AG09309 (cell line): ENCODE measurements around the gene GNG11.

ENCODE experiments used
- DNase-seq: peaks from one replicate; pipeline ENCODE4 v3.0.0-alpha.2; 2010; ENCODE audit warnings: low read depth
- H3K4me3 ChIP-seq: 2 replicates; pipeline ENCODE4 v1.5.1; 2011; ENCODE audit warnings: mild to moderate bottlenecking, low read depth, low read length, moderate library complexity; ENCODE audit not compliant: control insufficient read depth
- TF ChIP-seq, protein P1 (sequence below): IDR thresholded peaks from 2 replicates; pipeline ENCODE4 v1.5.1; 2011; ENCODE audit warnings: mild to moderate bottlenecking, low read depth, low read length, inconsistent platforms; ENCODE audit not compliant: insufficient read depth, control insufficient read depth; ENCODE audit errors: missing control alignments

Gene GNG11

DNA sequence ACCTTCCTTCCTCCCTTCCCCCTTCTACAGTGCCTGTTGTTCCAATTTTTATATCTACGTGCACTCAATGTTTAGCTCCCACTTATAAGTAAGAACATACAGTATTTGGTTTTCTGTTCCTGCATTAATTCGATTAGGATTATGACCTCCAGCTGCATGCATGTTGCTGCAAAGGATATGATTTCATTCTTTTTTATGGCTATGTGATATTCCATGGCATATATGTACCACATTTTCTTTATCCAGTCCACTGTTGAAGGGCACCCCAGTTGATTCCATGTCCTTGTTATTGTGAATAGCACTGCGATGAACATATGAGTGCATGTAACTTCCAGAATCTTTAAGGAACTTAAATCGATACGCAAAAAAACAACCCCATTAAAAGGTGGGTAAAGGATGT lies 42.7 kb downstream of the GNG11 start:
- TF ChIP-seq, protein P1, sequence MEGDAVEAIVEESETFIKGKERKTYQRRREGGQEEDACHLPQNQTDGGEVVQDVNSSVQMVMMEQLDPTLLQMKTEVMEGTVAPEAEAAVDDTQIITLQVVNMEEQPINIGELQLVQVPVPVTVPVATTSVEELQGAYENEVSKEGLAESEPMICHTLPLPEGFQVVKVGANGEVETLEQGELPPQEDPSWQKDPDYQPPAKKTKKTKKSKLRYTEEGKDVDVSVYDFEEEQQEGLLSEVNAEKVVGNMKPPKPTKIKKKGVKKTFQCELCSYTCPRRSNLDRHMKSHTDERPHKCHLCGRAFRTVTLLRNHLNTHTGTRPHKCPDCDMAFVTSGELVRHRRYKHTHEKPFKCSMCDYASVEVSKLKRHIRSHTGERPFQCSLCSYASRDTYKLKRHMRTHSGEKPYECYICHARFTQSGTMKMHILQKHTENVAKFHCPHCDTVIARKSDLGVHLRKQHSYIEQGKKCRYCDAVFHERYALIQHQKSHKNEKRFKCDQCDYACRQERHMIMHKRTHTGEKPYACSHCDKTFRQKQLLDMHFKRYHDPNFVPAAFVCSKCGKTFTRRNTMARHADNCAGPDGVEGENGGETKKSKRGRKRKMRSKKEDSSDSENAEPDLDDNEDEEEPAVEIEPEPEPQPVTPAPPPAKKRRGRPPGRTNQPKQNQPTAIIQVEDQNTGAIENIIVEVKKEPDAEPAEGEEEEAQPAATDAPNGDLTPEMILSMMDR: no peak
- H3K4me3 ChIP-seq: no peak overlapping the region
- DNase-seq: no peak

DNA sequence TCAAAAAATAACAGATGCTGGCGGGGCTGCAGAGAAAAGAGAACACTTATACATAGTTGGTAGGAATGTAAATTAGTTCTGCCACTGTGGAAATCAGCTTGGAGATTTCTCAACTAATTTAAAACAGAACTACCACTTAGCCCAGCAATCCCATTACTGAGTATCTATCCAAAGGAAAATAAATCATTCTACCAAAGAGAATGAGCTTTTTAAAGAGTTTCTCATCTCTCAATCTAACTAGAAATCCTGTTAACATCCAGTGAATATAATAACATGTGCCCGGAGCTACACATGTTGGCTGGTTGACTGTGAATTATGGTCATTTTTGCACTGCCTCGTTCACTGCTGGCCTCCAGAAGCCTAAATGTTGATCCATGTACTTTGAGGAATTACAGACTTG lies 43.3 kb downstream of the GNG11 start:
- DNase-seq: no peak
- no peak overlapping the region for H3K4me3 ChIP-seq
- TF ChIP-seq, protein P1: no peak

DNA sequence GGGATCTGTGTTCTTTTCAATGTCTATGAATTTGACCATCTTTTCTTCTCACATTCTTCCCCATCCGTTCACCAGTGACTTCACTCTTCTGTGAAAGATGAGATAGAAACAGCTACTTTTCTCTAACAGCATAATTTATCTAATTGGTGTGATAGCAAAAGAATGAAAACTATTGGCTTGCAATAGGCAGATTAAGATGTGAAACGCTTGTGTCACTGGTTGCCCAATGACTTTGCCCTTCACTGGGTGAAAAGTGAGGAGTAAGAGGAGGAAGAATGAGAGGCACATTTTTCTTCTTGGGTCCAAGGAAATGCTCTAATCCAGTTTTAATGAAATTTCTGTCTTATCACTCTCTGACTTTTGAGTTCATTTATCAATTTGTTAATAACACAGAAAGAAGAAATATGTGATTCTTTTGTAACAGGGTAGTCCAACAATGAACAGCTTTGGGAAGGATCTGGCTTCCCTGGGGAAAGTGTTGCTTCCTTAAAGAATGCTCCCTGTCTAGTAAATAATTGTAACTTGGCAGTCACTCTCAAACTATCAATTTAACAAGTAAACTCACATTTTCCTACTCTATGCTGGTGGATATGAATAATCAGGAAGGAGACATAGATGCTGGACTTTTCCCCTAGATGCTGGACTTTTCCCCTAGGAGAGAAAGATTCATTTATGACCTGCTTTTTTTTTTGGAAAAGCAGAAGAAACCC lies 47.5 kb downstream of the GNG11 start:
- no peak for DNase-seq
- TF ChIP-seq, protein P1: no peak
- H3K4me3 ChIP-seq: no peak overlapping the region

DNA sequence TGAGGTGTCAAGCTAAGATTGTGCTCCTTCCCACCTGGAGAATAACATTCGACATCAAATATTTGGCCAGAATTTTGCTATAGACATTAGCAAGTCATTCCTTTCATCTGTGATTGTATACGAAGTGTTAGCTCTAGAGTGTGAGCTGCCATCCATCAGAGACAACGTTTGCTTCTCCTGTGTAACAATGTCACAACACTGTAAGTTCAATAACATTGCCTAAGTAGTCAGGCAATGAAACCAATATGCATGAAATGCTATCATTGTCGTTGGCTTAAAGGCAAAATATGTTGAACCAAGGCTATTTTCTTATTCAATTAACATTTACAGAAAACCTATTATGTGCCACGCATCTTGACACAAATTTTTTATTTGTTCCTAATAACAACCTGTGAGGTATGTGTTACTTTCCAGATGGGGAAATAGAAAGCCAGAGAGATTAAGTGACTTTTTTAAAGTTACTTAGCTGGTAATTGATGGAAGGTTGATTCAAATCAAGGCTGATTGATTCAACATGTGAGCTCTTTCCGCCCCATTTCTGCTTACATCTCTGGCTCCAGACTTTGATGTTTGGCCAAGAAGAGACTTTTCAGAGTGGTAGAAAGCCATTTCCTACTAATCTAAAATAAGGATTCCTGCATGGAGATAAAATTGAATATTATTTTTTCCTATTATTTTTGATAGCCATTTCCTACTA lies 50.6 kb downstream of the GNG11 start:
- TF ChIP-seq, protein P1: no peak
- H3K4me3 ChIP-seq: no peak overlapping the region
- no peak for DNase-seq

DNA sequence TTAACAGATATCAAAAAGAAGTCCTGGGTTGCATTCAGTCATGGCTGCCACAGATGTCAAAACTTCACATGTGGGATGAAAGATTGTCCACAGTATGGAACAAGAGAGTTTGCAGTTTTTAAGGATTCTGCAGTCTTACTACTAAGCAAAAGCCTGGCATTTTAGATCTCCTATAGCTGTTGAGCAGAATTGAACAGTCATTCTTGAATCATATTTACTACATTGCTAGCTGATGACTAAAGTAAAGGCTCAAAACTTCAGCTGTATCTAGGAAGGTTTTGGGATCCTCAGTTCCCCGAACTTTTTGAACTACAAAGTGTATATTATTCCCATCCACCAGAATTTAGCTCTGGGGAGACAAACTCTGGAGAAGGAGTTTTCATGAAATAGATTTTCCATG lies 51.6 kb downstream of the GNG11 start:
- TF ChIP-seq, protein P1: no peak
- H3K4me3 ChIP-seq: no peak overlapping the region
- no peak for DNase-seq

DNA sequence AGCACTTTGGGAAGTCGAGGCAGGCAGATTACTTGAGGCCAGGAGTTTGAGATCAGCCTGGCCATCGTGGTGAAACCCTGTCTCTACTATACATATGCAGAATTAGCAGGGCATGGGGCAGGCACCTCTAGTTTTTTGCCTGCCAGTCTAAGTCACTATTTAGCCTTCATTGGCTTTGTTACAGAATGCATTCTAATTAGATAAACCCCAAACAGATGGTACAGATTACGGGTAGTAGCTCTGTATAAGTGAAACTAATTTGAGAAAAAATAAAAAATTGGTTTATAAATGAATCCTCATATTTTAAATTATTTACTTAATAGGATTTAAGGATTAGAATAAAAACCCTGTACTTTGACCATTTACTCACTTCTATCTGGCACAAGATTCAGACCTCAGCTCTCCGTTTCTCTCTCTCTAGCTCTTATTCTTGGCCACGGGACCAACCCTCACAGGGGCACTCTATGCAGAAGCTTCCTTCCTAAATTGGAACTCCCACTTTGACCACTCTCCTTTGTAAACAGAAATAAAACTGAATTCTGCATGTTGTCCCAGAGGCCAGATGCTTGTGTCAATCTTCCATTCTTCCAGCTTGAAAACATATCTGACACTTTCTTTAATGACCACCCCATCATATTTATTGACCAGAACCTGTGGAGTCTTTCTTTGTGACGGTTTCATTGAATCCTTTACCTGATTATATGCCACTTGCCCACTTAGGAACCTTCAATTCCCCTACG lies 55.8 kb downstream of the GNG11 start:
- no peak for DNase-seq
- H3K4me3 ChIP-seq: no peak overlapping the region
- TF ChIP-seq, protein P1: no peak
